H1 (cell line): ENCODE data around the gene NXF3. TPM values are rescaled to one million over a fixed set of nuclear protein-coding genes. Genes with fewer than 3 reads are reported as not detected.

Experiments
- BRCA1 ChIP-seq: IDR thresholded peaks from 2 replicates; pipeline ENCODE4 v1.6.1; 2012; ENCODE audit warnings: low read depth, low read length, improper control_type of control experiment
- HDAC2 ChIP-seq, 2 experiments: fragments of 300-600 bp in 1 of 2; sonication (generic) in 1 of 2; IDR thresholded peaks; 2 replicates each; pipeline ENCODE4 v1.6.1; 2011 to 2012; ENCODE audit warnings: low read depth in 2 of 2, low read length in 2 of 2, mild to moderate bottlenecking in 2 of 2, moderate library complexity in 2 of 2, borderline replicate concordance in 1 of 2, inconsistent platforms in 1 of 2
- RXRA ChIP-seq: IDR thresholded peaks from 2 replicates; pipeline ENCODE4 v1.6.1; 2011; ENCODE audit warnings: low read depth, mild to moderate bottlenecking, low read length, moderate library complexity; ENCODE audit not compliant: insufficient read depth
- SIRT6 ChIP-seq: IDR thresholded peaks from one replicate; pipeline ENCODE4 v1.7.1; 2012; ENCODE audit warnings: low read length, inconsistent platforms
- ZNF274 ChIP-seq: IDR thresholded peaks from 2 replicates; pipeline ENCODE4 v1.7.0; 2012; ENCODE audit warnings: low read length, borderline replicate concordance; ENCODE audit errors: extremely low read depth
- polyA plus RNA-seq, 7 experiments: library from polyadenylated mRNA; depleted of rRNA in 3 of 7; stranded (reverse) in 5 of 7; unstranded in 2 of 7; fragments of >200 nt in 5 of 7; fragments of 200-250 nt in 2 of 7; gene quantifications; 1 replicate in 5 of 7; 2 replicates in 1 of 7; 4 replicates in 1 of 7; pipeline versions ENCODE4 v1.2.1 to v1.2.3, GENCODE V29; 2011 to 2013; ENCODE audit warnings: missing spikeins in 2 of 7, mixed read lengths in 2 of 7
- total RNA-seq: library from RNA; stranded (reverse); fragmentation: NEBNext Ultra II Directional; extraction: Animal tissue kit (Norgen Biotek cat#: 25700); gene quantifications from 2 replicates; pipeline ENCODE4 v1.2.1, GENCODE V29; 2021
- TF ChIP-seq, protein P1 (sequence below): fragments of 300-600 bp; sonication (generic); IDR thresholded peaks from 2 replicates; pipeline ENCODE4 v1.7.1; 2012; ENCODE audit warnings: low read length, moderate library complexity, mild to moderate bottlenecking, inconsistent platforms; ENCODE audit not compliant: insufficient replicate concordance
- TF ChIP-seq, protein P2 (sequence below): IDR thresholded peaks from 2 replicates; pipeline ENCODE4 v1.6.1; 2012; ENCODE audit warnings: inconsistent platforms
- TF ChIP-seq, protein P3 (sequence below): IDR thresholded peaks from 2 replicates; pipeline ENCODE4 v1.6.1; 2012; ENCODE audit warnings: low read length, inconsistent platforms

The NXF3 gene
- total and polyA plus RNA-seq, 2 of the 8 experiments (the other 6 are each of a cell fraction or from before 2014, with no cell fraction given): 0.12 TPM; not detected in 1

DNA sequence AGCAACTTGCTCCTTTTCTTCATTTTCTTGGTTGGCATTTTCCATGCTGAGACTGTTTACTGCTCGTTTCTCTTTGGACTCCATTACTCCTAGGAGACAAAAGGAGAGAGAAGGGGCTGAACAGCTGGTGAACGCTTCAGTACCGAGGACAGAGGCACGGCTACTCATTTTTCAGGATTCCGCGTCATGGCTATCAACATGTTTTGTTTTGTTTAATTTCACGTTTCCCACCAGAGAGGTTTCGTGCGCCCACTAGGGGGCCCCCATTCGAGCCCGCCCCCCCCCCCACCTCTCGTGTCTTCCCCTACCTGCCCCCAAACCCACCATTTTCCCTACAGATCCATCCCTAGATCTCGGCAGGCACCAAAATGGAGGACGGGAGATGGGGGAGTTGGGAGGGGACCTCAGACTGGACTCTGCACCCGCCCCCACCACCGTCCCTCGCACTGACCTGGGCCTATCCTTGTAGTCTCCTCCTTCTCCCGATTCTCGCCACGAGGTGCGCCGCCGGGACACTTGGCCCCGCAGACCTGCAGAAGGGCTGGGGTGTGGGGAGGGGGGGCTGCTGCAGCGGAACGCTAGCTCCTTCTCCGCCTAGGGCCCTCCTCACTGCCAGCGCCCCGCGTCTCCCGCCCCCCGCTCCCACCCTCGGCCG, 29.6 kb downstream of the NXF3 start (continued):
- no peak for TF ChIP-seq RXRA
- no peak for TF ChIP-seq SIRT6
- TF ChIP-seq, protein P1, sequence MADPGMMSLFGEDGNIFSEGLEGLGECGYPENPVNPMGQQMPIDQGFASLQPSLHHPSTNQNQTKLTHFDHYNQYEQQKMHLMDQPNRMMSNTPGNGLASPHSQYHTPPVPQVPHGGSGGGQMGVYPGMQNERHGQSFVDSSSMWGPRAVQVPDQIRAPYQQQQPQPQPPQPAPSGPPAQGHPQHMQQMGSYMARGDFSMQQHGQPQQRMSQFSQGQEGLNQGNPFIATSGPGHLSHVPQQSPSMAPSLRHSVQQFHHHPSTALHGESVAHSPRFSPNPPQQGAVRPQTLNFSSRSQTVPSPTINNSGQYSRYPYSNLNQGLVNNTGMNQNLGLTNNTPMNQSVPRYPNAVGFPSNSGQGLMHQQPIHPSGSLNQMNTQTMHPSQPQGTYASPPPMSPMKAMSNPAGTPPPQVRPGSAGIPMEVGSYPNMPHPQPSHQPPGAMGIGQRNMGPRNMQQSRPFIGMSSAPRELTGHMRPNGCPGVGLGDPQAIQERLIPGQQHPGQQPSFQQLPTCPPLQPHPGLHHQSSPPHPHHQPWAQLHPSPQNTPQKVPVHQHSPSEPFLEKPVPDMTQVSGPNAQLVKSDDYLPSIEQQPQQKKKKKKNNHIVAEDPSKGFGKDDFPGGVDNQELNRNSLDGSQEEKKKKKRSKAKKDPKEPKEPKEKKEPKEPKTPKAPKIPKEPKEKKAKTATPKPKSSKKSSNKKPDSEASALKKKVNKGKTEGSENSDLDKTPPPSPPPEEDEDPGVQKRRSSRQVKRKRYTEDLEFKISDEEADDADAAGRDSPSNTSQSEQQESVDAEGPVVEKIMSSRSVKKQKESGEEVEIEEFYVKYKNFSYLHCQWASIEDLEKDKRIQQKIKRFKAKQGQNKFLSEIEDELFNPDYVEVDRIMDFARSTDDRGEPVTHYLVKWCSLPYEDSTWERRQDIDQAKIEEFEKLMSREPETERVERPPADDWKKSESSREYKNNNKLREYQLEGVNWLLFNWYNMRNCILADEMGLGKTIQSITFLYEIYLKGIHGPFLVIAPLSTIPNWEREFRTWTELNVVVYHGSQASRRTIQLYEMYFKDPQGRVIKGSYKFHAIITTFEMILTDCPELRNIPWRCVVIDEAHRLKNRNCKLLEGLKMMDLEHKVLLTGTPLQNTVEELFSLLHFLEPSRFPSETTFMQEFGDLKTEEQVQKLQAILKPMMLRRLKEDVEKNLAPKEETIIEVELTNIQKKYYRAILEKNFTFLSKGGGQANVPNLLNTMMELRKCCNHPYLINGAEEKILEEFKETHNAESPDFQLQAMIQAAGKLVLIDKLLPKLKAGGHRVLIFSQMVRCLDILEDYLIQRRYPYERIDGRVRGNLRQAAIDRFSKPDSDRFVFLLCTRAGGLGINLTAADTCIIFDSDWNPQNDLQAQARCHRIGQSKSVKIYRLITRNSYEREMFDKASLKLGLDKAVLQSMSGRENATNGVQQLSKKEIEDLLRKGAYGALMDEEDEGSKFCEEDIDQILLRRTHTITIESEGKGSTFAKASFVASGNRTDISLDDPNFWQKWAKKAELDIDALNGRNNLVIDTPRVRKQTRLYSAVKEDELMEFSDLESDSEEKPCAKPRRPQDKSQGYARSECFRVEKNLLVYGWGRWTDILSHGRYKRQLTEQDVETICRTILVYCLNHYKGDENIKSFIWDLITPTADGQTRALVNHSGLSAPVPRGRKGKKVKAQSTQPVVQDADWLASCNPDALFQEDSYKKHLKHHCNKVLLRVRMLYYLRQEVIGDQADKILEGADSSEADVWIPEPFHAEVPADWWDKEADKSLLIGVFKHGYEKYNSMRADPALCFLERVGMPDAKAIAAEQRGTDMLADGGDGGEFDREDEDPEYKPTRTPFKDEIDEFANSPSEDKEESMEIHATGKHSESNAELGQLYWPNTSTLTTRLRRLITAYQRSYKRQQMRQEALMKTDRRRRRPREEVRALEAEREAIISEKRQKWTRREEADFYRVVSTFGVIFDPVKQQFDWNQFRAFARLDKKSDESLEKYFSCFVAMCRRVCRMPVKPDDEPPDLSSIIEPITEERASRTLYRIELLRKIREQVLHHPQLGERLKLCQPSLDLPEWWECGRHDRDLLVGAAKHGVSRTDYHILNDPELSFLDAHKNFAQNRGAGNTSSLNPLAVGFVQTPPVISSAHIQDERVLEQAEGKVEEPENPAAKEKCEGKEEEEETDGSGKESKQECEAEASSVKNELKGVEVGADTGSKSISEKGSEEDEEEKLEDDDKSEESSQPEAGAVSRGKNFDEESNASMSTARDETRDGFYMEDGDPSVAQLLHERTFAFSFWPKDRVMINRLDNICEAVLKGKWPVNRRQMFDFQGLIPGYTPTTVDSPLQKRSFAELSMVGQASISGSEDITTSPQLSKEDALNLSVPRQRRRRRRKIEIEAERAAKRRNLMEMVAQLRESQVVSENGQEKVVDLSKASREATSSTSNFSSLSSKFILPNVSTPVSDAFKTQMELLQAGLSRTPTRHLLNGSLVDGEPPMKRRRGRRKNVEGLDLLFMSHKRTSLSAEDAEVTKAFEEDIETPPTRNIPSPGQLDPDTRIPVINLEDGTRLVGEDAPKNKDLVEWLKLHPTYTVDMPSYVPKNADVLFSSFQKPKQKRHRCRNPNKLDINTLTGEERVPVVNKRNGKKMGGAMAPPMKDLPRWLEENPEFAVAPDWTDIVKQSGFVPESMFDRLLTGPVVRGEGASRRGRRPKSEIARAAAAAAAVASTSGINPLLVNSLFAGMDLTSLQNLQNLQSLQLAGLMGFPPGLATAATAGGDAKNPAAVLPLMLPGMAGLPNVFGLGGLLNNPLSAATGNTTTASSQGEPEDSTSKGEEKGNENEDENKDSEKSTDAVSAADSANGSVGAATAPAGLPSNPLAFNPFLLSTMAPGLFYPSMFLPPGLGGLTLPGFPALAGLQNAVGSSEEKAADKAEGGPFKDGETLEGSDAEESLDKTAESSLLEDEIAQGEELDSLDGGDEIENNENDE: no peak
- no peak for TF ChIP-seq BRCA1
- TF ChIP-seq ZNF274: no peak
- TF ChIP-seq, protein P2, sequence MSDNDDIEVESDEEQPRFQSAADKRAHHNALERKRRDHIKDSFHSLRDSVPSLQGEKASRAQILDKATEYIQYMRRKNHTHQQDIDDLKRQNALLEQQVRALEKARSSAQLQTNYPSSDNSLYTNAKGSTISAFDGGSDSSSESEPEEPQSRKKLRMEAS: peak; percentile 44; the same call in 1 of the 2 replicates
- TF ChIP-seq, protein P3, sequence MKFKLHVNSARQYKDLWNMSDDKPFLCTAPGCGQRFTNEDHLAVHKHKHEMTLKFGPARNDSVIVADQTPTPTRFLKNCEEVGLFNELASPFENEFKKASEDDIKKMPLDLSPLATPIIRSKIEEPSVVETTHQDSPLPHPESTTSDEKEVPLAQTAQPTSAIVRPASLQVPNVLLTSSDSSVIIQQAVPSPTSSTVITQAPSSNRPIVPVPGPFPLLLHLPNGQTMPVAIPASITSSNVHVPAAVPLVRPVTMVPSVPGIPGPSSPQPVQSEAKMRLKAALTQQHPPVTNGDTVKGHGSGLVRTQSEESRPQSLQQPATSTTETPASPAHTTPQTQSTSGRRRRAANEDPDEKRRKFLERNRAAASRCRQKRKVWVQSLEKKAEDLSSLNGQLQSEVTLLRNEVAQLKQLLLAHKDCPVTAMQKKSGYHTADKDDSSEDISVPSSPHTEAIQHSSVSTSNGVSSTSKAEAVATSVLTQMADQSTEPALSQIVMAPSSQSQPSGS: no peak
- TF ChIP-seq HDAC2 (IDR thresholded peaks at IDR 0.05; ENCODE audit: borderline replicate concordance in 1 of 2, low read depth in 2 of 2, low read length in 2 of 2): no peak
